ENCODE data around the gene OR52B2. TPM values are rescaled to one million over a fixed set of nuclear protein-coding genes. Genes with fewer than 3 reads are reported as not detected.

OR52B2 gene
- total RNA-seq, 1 experiment from 2014 or later: not detected

- Mint-ChIP-seq H3K27me3 (ENCODE audit: insufficient read depth, unreplicated experiment) (peaks cover 5% of the 10 kb centered on the region), H3K9me3 (ENCODE audit: unreplicated experiment) (no peaks in the 10 kb centered on the region), H3K27ac (ENCODE audit: unreplicated experiment) (no peak overlapping the region), H3K4me1 (ENCODE audit: low read depth, unreplicated experiment) (no peaks in the 10 kb centered on the region), H3K36me3 (ENCODE audit: insufficient read depth, unreplicated experiment) (no peaks in the 10 kb centered on the region), H3K4me3 (ENCODE audit: unreplicated experiment) (no peak overlapping the region)
- intact Hi-C loops (cut with micrococcal nuclease; ENCODE audit: unreplicated experiment): no loop called here
- BruUV-seq (replicated peaks): no TSS peak
- CTCF ChIA-PET: no interaction called here
- H3K4me1 ChIP-seq: no peaks in the 10 kb centered on the region
- POLR2A ChIA-PET: no interaction called here
- no peak overlapping the region for H3K4me3 ChIP-seq (ENCODE audit: low read depth, low read length)
- no peak for DNase-seq
- no peaks in the 10 kb centered on the region for H3K27me3 ChIP-seq (replicated peaks; ENCODE audit: control insufficient read depth, insufficient read depth, low read length)
- no peaks in the 10 kb centered on the region for H3K9me3 ChIP-seq
- TF ChIP-seq CTCF (IDR thresholded peaks at IDR 0.05; ENCODE audit: insufficient read depth in 1 of 2, low read depth in 1 of 2, low read length in 1 of 2, severe bottlenecking in 1 of 2, unreplicated experiment in 1 of 2): no peak
- H3K36me3 ChIP-seq (ENCODE audit: control insufficient read depth, insufficient read depth, low read length): no peaks in the 10 kb centered on the region
These were observed 21.6 kb upstream of the OR52B2 start for GRCh38 chr11:6191742-6192141.

- CTCF ChIA-PET: no interaction called here
- no TSS peak for BruUV-seq (replicated peaks)
These were observed 5.3 kb upstream of the OR52B2 start for GRCh38 chr11:6175440-6175839.

GRCh38 chr11:6156628-6157359 is 13.3 kb downstream of the OR52B2 start:
- H3K27ac Mint-ChIP-seq (ENCODE audit: unreplicated experiment): no peak overlapping the region
- H3K4me1 ChIP-seq: no peaks in the 10 kb centered on the region
- H3K9me3 Mint-ChIP-seq (ENCODE audit: unreplicated experiment): no peaks in the 10 kb centered on the region
- intact Hi-C loops (cut with micrococcal nuclease; ENCODE audit: unreplicated experiment): no loop called here
- no peak overlapping the region for H3K4me3 ChIP-seq (ENCODE audit: low read depth, low read length)
- no peaks in the 10 kb centered on the region for H3K9me3 ChIP-seq
- H3K4me3 Mint-ChIP-seq (ENCODE audit: unreplicated experiment): no peak overlapping the region
- H3K27me3 Mint-ChIP-seq (ENCODE audit: insufficient read depth, unreplicated experiment): peaks cover 3% of the 10 kb centered on the region
- POLR2A ChIA-PET: no interaction called here
- no peak for TF ChIP-seq CTCF (IDR thresholded peaks at IDR 0.05; ENCODE audit: insufficient read depth in 1 of 2, low read depth in 1 of 2, low read length in 1 of 2, severe bottlenecking in 1 of 2, unreplicated experiment in 1 of 2)
- no peaks in the 10 kb centered on the region for H3K36me3 Mint-ChIP-seq (ENCODE audit: insufficient read depth, unreplicated experiment)
- H3K27me3 ChIP-seq (replicated peaks; ENCODE audit: control insufficient read depth, insufficient read depth, low read length): no peaks in the 10 kb centered on the region
- no peaks in the 10 kb centered on the region for H3K4me1 Mint-ChIP-seq (ENCODE audit: low read depth, unreplicated experiment)
- no TSS peak for BruUV-seq (replicated peaks)
- no peaks in the 10 kb centered on the region for H3K36me3 ChIP-seq (ENCODE audit: control insufficient read depth, insufficient read depth, low read length)
- DNase-seq: no peak
- CTCF ChIA-PET: interaction anchor here (0.6 to 1.1 kb wide), 2 partner anchors 77 to 197 kb away, joined by 3 read pairs; no protein-coding TSS in a partner anchor

More at GRCh38 chr11:6175440-6175839, 5.3 kb upstream of the OR52B2 start:
- Mint-ChIP-seq H3K4me1 (ENCODE audit: low read depth, unreplicated experiment) (no peaks in the 10 kb centered on the region), H3K27ac (ENCODE audit: unreplicated experiment) (no peak overlapping the region), H3K27me3 (ENCODE audit: insufficient read depth, unreplicated experiment) (peaks cover 15% of the 10 kb centered on the region), H3K4me3 (ENCODE audit: unreplicated experiment) (no peak overlapping the region), H3K9me3 (ENCODE audit: unreplicated experiment) (no peaks in the 10 kb centered on the region), H3K36me3 (ENCODE audit: insufficient read depth, unreplicated experiment) (no peaks in the 10 kb centered on the region)
- no peak overlapping the region for H3K4me3 ChIP-seq (ENCODE audit: low read depth, low read length)
- H3K4me1 ChIP-seq: no peaks in the 10 kb centered on the region
- H3K36me3 ChIP-seq (ENCODE audit: control insufficient read depth, insufficient read depth, low read length): no peaks in the 10 kb centered on the region
- no peak for TF ChIP-seq CTCF (IDR thresholded peaks at IDR 0.05; ENCODE audit: insufficient read depth in 1 of 2, low read depth in 1 of 2, low read length in 1 of 2, severe bottlenecking in 1 of 2, unreplicated experiment in 1 of 2)
- intact Hi-C loops (cut with micrococcal nuclease; ENCODE audit: unreplicated experiment): no loop called here
- no peak for DNase-seq
- no peaks in the 10 kb centered on the region for H3K27me3 ChIP-seq (replicated peaks; ENCODE audit: control insufficient read depth, insufficient read depth, low read length)
- peaks cover 5% of the 10 kb centered on the region for H3K9me3 ChIP-seq
- POLR2A ChIA-PET: no interaction called here
